Measurements from ENCODE around the gene ESYT3. TPM values are rescaled to one million over a fixed set of nuclear protein-coding genes. Genes with fewer than 3 reads are reported as not detected.

The ESYT3 gene
- total RNA-seq, 1 experiment from 2014 or later: 6.3 TPM

DNA sequence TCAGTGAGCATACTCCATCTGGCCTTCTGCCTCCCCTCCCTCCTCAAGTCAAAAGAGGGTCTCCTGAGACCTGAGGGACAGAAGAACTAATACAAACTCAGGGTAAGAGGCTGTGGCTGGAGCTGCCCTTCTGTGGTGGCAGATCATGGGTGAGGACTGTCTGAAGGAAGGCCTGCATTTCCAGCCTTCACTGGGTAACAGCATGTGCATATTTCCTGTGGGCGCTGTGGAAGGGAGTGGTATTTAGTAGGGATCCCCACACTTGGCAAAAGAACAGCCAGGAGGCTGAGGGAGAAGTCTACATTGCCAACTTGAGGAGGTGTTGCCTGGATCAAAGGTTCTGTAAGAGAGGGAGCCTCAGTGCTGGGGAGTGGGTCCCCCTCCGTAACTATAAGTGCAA is 10.1 kb upstream of the ESYT3 start:
- H3K27me3 ChIP-seq (ENCODE audit: insufficient read depth, low read length): no peaks in the 10 kb centered on the region
- H3K9me3 Mint-ChIP-seq: peaks cover 17 to 22% of the 10 kb centered on the region in 2 experiments; a peak in 4 of 5 replicates
- H3K27ac ChIP-seq (ENCODE audit: insufficient read length, low read depth, low read length): no peak overlapping the region
- no peak overlapping the region for H3T11ph ChIP-seq (ENCODE audit: low read length)
- no peaks in the 10 kb centered on the region for H3K23me2 ChIP-seq (ENCODE audit: insufficient read length, low read depth, low read length, poor library complexity, severe bottlenecking)
- H3K4me1 Mint-ChIP-seq: peaks cover 11 to 21% of the 10 kb centered on the region in 2 experiments
- no peak overlapping the region for H2AK5ac ChIP-seq (ENCODE audit: insufficient read length, low read length)
- no peak overlapping the region for H2BK15ac ChIP-seq (ENCODE audit: low read depth, low read length)
- no peak overlapping the region for H2BK12ac ChIP-seq (ENCODE audit: insufficient read length, low read depth, low read length)
- H2BK120ac ChIP-seq (ENCODE audit: low read depth, low read length, poor library complexity, severe bottlenecking): no peak overlapping the region
- H3K4ac ChIP-seq (ENCODE audit: low read depth, low read length): no peak overlapping the region
- H3K9me3 ChIP-seq (ENCODE audit: control insufficient read depth, low read depth, low read length): no peaks in the 10 kb centered on the region
- no peak overlapping the region for H2BK5ac ChIP-seq (ENCODE audit: insufficient read length, low read length)
- no peak overlapping the region for H4K91ac ChIP-seq (ENCODE audit: insufficient read length, low read depth, low read length)
- no peaks in the 10 kb centered on the region for H3K4me1 ChIP-seq (ENCODE audit: insufficient read depth, low read length)
- no peak overlapping the region for H3K18ac ChIP-seq (ENCODE audit: insufficient read length, low read depth, low read length)
- no peak overlapping the region for H3K14ac ChIP-seq (ENCODE audit: insufficient read depth, low read length)
- no peak overlapping the region for H2AFZ ChIP-seq (ENCODE audit: low read length)
- no peak overlapping the region for H4K8ac ChIP-seq (replicated peaks; ENCODE audit: insufficient read length, low read depth, low read length)
- no peak overlapping the region; a peak in 1 of 7 replicates for H3K27ac Mint-ChIP-seq
- H3K79me2 ChIP-seq (ENCODE audit: insufficient read depth, low read length): no peaks in the 10 kb centered on the region
- H3K4me2 ChIP-seq (ENCODE audit: insufficient read depth, insufficient read length, low read length): no peak overlapping the region
- no peak for DNase-seq
- H3K9ac ChIP-seq (ENCODE audit: extremely low read depth, insufficient read length, low read length): no peak overlapping the region
- peaks cover 6 to 34% (median 8%) of the 10 kb centered on the region in 3 experiments for H3K36me3 Mint-ChIP-seq (ENCODE audit: insufficient read depth in 1 of 3, low read depth in 3 of 3)
- H3K27me3 Mint-ChIP-seq (ENCODE audit: low read depth): peaks cover 2% of the 10 kb centered on the region; the same call in 1 of the 2 replicates
- no peak overlapping the region for H3K23ac ChIP-seq (ENCODE audit: insufficient read length, low read depth, low read length)
- TF ChIP-seq, protein P1, sequence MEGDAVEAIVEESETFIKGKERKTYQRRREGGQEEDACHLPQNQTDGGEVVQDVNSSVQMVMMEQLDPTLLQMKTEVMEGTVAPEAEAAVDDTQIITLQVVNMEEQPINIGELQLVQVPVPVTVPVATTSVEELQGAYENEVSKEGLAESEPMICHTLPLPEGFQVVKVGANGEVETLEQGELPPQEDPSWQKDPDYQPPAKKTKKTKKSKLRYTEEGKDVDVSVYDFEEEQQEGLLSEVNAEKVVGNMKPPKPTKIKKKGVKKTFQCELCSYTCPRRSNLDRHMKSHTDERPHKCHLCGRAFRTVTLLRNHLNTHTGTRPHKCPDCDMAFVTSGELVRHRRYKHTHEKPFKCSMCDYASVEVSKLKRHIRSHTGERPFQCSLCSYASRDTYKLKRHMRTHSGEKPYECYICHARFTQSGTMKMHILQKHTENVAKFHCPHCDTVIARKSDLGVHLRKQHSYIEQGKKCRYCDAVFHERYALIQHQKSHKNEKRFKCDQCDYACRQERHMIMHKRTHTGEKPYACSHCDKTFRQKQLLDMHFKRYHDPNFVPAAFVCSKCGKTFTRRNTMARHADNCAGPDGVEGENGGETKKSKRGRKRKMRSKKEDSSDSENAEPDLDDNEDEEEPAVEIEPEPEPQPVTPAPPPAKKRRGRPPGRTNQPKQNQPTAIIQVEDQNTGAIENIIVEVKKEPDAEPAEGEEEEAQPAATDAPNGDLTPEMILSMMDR (conservative IDR thresholded peaks at IDR 0.05): no peak
- H3K56ac ChIP-seq (ENCODE audit: insufficient read length, low read depth, low read length): no peak overlapping the region
- H2BK20ac ChIP-seq (ENCODE audit: low read depth, low read length, poor library complexity, severe bottlenecking): no peak overlapping the region
- no peak overlapping the region for H4K5ac ChIP-seq (ENCODE audit: insufficient read length, low read depth, low read length)
- no peaks in the 10 kb centered on the region for H3K79me1 ChIP-seq (ENCODE audit: insufficient read depth, low read depth, low read length, poor library complexity, severe bottlenecking)
- no peak overlapping the region for H3K4me3 Mint-ChIP-seq
- no CpG with 5 or more reads among the region's 2 CpGs for WGBS (ENCODE audit: extremely low coverage, insufficient read length, low lambda C conversion rate)
- H4K20me1 ChIP-seq (ENCODE audit: control insufficient read depth, insufficient read depth, insufficient read length): no peaks in the 10 kb centered on the region
